OCI-LY1 (cell line): ENCODE data around the gene IGFBP2.

Experiments used
- H2AFZ ChIP-seq: fragments of 200-600 bp; sonication (generic), shearing (Covaris generic); 2 replicates; pipeline ENCODE4 v1.6.0; 2014; ENCODE audit warnings: antibody characterized with exemption, mild to moderate bottlenecking, low read length
- H3F3A ChIP-seq: fragments of 200-600 bp; sonication (generic), shearing (Covaris generic); 2 replicates; pipeline ENCODE4 v1.6.0; 2014; ENCODE audit warnings: mild to moderate bottlenecking, antibody characterized with exemption, low read length, moderate library complexity; ENCODE audit not compliant: insufficient read depth
- H3K27ac ChIP-seq: fragments of 200-600 bp; sonication (generic); 2 replicates; pipeline ENCODE4 v1.5.1; 2014; ENCODE audit warnings: low read length, mixed run types, mild to moderate bottlenecking, low read depth; ENCODE audit not compliant: poor library complexity, severe bottlenecking
- H3K27me3 ChIP-seq: fragments of 200-600 bp; sonication (generic); 2 replicates; pipeline ENCODE4 v1.6.0; 2014; ENCODE audit warnings: antibody characterized with exemption, mild to moderate bottlenecking, low read length, moderate library complexity; ENCODE audit not compliant: insufficient read depth
- H3K36me3 ChIP-seq: fragments of 200-600 bp; sonication (generic); 2 replicates; pipeline ENCODE4 v1.6.1; 2014; ENCODE audit warnings: mild to moderate bottlenecking, antibody characterized with exemption, low read length, moderate library complexity, mixed read lengths; ENCODE audit not compliant: insufficient read depth
- H3K4me1 ChIP-seq: fragments of 200-600 bp; sonication (generic); 2 replicates; pipeline ENCODE4 v1.5.1; 2014; ENCODE audit warnings: mild to moderate bottlenecking, low read length, moderate library complexity; ENCODE audit not compliant: insufficient read depth, severe bottlenecking
- H3K4me2 ChIP-seq: fragments of 200-600 bp; sonication (generic), shearing (Covaris generic); 2 replicates; pipeline ENCODE4 v1.6.1; 2014; ENCODE audit warnings: low read length
- H3K4me3 ChIP-seq: fragments of 200-600 bp; sonication (generic); 2 replicates; pipeline ENCODE4 v1.5.1; 2014; ENCODE audit warnings: low read length, low read depth, mild to moderate bottlenecking, mixed read lengths; ENCODE audit not compliant: poor library complexity, severe bottlenecking
- H3K79me2 ChIP-seq: fragments of 200-600 bp; shearing (Covaris generic); 2 replicates; pipeline ENCODE4 v1.6.1; 2016; ENCODE audit warnings: mixed run types, low read length, mixed read lengths; ENCODE audit not compliant: insufficient read depth
- H3K9ac ChIP-seq: fragments of 200-600 bp; sonication (generic), shearing (Covaris generic); 2 replicates; pipeline ENCODE4 v1.6.1; 2014; ENCODE audit warnings: mild to moderate bottlenecking, low read length, mixed read lengths
- H3K9me2 ChIP-seq: fragments of 200-600 bp; sonication (generic), shearing (Covaris generic); 2 replicates; pipeline ENCODE4 v1.6.1; 2014; ENCODE audit warnings: low read depth, mild to moderate bottlenecking, low read length, mixed read lengths
- H3K9me3 ChIP-seq: fragments of 200-600 bp; shearing (Covaris generic); 2 replicates; pipeline ENCODE4 v1.6.1; 2014; ENCODE audit warnings: low read length, mixed read lengths
- H4K20me1 ChIP-seq: fragments of 200-600 bp; sonication (generic), shearing (Covaris generic); 2 replicates; pipeline ENCODE4 v1.6.0; 2016; ENCODE audit warnings: mild to moderate bottlenecking, low read length; ENCODE audit not compliant: insufficient read depth
- EZH2 ChIP-seq: fragments of 200-600 bp; sonication (generic), shearing (Covaris generic); IDR thresholded peaks from 2 replicates; pipeline ENCODE4 v1.8.0; 2017; ENCODE audit warnings: borderline replicate concordance, mixed run types, mild to moderate bottlenecking, antibody characterized with exemption, low read length, moderate library complexity, mixed read lengths
- TF ChIP-seq, protein P1 (sequence below): fragments of 200-600 bp; sonication (generic), shearing (Covaris generic); IDR thresholded peaks from 2 replicates; pipeline ENCODE4 v1.5.1; 2017; ENCODE audit warnings: mild to moderate bottlenecking, antibody characterized with exemption, low read length, moderate library complexity, mixed read lengths

Gene IGFBP2

DNA sequence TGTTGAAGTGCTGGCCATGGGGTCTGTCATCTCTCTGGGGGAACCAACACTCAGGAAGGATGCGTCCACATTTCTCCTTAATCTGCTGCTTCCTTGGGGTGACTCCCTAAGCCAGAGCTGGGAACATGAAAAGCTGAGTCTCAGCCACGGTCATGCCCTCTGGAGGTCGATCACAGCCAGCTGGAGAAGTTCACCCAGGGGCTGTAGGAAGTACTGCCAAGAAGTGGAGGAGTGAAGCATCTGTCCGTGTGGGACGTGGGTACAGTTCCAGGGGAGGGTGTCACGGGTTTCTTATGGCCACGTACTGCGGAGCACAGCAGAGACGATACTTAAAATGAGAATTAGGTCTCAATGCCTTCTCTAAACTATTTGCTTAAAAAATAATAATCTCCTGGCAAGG, 42.4 kb upstream of the IGFBP2 start:
- no peaks in the 10 kb centered on the region for H3K9me3 ChIP-seq
- H3K4me1 ChIP-seq: no peaks in the 10 kb centered on the region
- H2AFZ ChIP-seq: no peak overlapping the region
- H3K9ac ChIP-seq: no peak overlapping the region
- H3K9me2 ChIP-seq: no peaks in the 10 kb centered on the region
- no peaks in the 10 kb centered on the region for H3F3A ChIP-seq
- no peak for TF ChIP-seq EZH2
- TF ChIP-seq, protein P1, sequence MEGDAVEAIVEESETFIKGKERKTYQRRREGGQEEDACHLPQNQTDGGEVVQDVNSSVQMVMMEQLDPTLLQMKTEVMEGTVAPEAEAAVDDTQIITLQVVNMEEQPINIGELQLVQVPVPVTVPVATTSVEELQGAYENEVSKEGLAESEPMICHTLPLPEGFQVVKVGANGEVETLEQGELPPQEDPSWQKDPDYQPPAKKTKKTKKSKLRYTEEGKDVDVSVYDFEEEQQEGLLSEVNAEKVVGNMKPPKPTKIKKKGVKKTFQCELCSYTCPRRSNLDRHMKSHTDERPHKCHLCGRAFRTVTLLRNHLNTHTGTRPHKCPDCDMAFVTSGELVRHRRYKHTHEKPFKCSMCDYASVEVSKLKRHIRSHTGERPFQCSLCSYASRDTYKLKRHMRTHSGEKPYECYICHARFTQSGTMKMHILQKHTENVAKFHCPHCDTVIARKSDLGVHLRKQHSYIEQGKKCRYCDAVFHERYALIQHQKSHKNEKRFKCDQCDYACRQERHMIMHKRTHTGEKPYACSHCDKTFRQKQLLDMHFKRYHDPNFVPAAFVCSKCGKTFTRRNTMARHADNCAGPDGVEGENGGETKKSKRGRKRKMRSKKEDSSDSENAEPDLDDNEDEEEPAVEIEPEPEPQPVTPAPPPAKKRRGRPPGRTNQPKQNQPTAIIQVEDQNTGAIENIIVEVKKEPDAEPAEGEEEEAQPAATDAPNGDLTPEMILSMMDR: no peak
- H4K20me1 ChIP-seq: no peaks in the 10 kb centered on the region
- H3K4me3 ChIP-seq: no peak overlapping the region
- H3K79me2 ChIP-seq: no peaks in the 10 kb centered on the region
- 0 out of 2 replicates have a peak, but pooled peaks cover 4% of the 10 kb centered on the region for H3K27me3 ChIP-seq
- no peaks in the 10 kb centered on the region for H3K36me3 ChIP-seq
- H3K4me2 ChIP-seq: no peak overlapping the region
- H3K27ac ChIP-seq: no peak overlapping the region

GRCh38 chr2:216591480-216591879, 41.7 kb upstream of the IGFBP2 start:
- Histone ChIP-seq H4K20me1 (no peaks in the 10 kb centered on the region), H3F3A (no peaks in the 10 kb centered on the region), H3K4me3 (no peak overlapping the region), H3K36me3 (no peaks in the 10 kb centered on the region), H2AFZ (no peak overlapping the region), H3K27me3 (0 out of 2 replicates have a peak, but pooled peaks cover 4% of the 10 kb centered on the region), H3K27ac (no peak overlapping the region), H3K79me2 (no peaks in the 10 kb centered on the region), H3K4me1 (no peaks in the 10 kb centered on the region), H3K9ac (no peak overlapping the region), H3K9me2 (no peaks in the 10 kb centered on the region), H3K4me2 (no peak overlapping the region), H3K9me3 (no peaks in the 10 kb centered on the region)
- TF ChIP-seq, protein P1: no peak
- TF ChIP-seq EZH2: no peak

DNA sequence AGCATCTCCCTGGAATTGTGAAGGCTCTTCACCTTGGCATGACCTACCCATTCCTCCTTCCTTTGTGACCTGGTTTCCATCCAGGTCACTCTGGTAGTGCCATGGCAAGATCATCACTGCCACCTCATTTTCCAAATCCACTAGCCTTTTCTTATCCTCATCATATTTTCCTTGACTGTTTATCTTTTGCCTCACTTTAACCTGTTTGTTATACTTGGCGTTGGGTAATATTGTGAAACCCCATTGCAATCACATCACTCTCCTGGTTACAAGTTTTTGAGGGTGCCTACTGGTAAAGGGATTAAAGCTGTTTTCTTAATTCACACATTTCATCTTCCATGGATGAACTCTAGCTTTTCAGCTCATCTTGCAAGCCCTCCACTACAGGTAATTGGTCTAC, 39.1 kb upstream of the IGFBP2 start:
- no peak overlapping the region for H3K9ac ChIP-seq
- no peak overlapping the region for H3K4me3 ChIP-seq
- H3K27me3 ChIP-seq: 0 out of 2 replicates have a peak, but pooled peaks cover 4% of the 10 kb centered on the region
- H4K20me1 ChIP-seq: no peaks in the 10 kb centered on the region
- no peaks in the 10 kb centered on the region for H3F3A ChIP-seq
- no peak for TF ChIP-seq EZH2
- TF ChIP-seq, protein P1: no peak
- H3K9me2 ChIP-seq: no peaks in the 10 kb centered on the region
- H3K9me3 ChIP-seq: no peaks in the 10 kb centered on the region
- H2AFZ ChIP-seq: no peak overlapping the region
- H3K36me3 ChIP-seq: no peaks in the 10 kb centered on the region
- no peaks in the 10 kb centered on the region for H3K79me2 ChIP-seq
- no peaks in the 10 kb centered on the region for H3K4me1 ChIP-seq
- no peak overlapping the region for H3K27ac ChIP-seq
- H3K4me2 ChIP-seq: no peak overlapping the region
